Measurements from ENCODE around the gene STXBP4.

The STXBP4 gene

DNA sequence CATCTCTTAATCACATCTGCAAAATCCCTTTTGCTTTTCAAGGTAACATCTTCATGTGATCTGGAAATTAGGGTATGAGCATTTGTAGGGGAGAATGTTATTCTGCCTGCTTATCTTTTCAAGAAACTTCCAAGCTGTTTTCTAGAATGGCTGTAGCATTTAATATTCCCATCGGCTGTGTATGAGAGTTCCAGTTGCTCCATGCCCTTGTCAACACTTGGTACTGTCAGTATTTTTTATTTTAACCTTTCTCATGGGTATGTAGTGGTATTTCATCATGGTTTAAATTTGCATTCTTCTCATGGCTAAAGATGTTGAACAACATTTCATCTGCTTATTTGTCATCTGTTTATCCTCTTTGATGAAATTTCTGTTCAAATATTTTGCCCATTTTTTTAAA is 205.6 kb downstream of the STXBP4 start:
- no peak for DNase-seq (ENCODE audit: low read depth)

DNA sequence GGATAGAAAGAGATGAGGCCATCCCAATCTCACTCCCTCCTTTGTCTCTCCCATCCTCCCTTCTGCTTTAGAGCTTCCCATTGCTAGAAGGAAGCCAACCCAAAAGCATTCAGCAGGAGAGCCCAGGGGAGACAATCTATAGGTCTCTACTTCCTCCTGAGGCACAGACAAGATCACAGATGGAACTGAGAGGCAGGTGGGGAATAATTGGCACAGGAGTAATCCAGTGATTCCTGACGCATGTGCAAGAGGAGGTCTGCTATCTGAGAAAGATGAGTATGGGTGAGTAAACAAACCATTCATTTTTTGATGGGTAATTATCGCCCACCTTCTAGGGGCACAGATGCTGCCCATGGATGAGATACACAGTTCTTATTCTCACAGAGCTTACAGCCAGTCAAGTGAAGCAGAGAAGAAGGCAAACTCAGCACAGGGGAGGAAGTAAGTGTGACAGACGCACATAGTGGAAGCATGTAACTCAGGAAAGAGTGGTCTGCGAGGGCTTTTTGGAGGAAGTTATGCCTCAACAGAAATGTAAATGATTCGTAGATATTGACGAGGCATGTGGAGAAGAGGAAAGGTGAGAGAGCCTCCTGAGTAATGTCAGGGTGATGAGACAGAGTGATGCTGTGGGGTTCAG is 207.3 kb downstream of the STXBP4 start:
- no peak for DNase-seq (ENCODE audit: low read depth)

DNA sequence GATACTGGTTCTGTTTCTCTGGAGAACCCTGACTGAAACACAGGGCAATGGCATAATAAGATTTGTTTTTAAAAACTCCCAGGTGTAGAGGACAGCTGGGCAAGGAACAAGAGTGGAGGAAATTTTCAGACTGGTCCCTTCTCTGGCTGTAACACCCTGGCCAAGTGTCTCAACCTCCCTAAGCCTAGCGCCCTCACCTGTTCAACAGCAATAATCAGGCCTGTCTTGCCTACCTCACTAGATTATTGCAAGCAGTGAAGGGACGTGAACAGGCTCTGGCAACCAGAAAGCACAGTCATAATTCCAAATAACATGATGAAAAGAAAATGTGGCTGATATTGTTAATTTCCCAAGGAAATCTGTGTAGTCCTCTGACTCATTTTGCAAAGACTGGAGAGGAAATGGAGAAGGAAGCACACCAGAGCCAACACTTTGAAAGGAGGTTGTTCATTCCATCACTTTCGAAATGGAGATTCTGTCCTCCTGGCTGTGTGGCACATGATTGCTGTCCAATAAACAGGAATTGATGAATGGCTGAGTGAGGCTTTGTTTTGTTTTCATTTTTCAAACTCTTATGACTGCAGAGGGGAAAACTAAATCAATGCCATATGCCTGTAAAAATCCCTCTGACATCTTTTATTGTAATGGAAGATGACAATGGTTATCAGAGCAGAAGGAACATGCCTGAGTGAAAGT is 208.7 kb downstream of the STXBP4 start:
- no peak for DNase-seq (ENCODE audit: low read depth)

DNA sequence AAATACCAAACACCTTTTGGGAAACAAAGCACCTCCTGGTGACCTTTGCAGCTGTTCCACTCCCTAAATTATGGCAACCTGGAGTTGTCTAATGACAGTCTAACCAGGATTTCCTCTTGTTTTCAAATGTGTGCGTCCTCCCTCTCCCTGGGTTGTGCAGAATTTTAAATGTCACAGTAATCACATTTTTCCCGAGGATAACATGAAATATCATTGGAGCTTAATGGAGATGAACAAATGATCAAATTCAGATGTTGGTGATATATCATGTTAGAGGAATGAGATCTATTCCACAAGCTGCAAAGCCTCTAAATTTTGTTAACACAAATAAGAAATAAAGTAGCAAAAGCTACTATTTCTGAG is 209.3 kb downstream of the STXBP4 start:
- no peak for DNase-seq (ENCODE audit: low read depth)

DNA sequence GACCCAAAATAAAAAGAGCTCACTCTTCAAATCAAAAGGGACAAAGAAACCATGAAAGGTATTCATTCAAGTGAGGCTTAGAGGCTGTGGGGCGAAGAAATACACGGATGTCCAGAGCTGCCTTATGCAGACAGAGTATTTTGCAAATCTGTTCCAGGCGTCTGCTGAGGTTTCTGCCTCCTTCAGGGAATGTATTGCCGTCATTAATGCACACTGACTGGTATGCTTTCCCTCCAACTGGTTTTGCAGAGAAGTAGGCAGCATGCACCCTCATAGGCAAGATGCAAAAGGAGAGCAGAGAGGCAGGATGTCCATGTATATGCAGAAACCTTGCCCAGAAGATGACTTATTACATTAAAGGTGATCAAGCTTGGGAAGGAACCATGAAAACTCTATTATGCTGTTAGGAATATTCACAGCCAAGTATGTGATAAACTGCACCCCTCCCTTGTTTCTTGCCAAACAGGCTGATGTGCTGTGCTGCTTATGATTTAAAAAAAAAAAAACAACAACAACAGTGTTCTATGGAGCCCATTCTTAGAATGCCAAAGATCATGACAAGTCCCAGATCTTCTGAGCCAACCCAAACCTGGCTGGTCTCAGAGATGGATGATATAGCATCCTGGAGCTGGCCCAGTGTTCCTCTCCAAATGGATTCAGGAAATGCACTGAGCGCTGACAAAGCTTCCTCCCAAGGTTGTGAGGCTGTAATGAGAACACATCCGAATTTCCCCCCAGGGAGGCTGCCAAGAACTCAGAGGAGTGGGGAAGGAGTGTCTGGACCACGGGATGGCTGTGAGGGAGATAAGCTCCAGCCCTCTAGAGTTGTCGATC is 218.6 kb downstream of the STXBP4 start:
- DNase-seq (ENCODE audit: low read depth), result no peak

DNA sequence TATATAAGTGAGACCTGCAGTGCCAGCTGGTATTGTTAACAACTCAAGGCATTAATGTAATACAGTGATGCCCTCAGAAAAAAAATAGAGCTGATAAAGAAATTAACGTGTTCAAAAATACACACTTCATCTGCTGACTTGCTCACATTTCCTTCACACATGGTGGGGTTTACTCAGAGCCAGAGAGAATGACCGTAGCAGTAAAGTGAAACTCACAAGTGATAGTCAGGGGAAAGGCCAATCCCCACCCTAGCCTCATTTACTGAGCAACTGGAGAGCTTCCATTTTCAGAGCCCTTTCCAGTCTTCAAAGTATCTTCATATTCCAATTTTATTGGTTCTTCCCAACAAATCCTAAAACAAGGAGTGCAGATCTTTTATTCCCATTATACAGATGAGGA is 222.2 kb downstream of the STXBP4 start:
- DNase-seq (ENCODE audit: low read depth), result no peak

DNA sequence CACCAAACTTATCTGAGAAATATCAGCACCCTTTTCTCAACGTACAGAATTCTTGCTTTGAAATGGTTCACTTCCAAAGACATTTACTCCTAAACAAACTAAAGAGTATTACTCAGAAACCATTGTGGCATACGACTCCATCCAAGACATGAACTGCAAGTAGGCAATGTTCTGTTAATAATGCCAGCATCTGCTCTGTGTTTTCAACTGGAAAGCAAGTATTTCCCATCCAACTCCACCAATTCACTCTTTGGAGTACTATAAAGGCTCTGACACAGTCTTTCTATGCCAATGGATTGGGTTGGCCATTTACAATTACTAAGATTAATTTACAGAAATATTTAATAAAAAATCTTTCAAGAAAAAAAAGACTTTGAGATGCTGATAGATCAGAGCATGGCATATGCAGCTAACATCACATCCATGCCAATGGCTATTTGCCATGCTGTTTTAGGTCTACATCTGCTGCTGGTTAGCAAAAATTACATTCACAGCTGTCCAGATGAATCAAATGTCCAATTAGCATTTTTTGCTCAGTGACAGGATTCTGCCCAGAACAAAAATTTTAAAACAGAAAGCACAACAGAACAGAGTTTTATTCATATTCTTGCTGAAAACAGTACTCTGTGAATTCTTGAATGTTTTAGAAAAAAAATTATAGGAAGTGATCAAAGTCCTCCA is 230.3 kb downstream of the STXBP4 start:
- no peak for DNase-seq (ENCODE audit: low read depth)

DNA sequence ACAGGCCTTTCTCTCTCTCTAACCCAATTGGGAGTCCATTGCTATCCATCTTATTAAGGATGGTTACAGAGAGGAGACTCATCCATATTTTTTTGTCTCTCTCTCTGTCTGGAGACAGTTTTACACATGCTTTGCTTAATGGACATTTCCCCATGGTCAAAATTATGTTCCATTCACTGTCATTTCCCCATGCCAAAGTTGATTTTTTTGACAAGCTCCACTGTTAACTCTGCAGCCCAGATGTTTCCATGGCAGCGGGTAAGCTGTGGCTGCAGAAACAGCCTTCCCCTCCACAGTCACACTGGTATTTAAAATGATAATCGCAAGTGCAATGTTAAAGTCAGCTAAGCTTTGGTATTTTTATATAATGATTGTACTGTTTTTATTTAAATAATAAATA is 232.3 kb downstream of the STXBP4 start:
- DNase-seq (ENCODE audit: low read depth), result no peak

DNA sequence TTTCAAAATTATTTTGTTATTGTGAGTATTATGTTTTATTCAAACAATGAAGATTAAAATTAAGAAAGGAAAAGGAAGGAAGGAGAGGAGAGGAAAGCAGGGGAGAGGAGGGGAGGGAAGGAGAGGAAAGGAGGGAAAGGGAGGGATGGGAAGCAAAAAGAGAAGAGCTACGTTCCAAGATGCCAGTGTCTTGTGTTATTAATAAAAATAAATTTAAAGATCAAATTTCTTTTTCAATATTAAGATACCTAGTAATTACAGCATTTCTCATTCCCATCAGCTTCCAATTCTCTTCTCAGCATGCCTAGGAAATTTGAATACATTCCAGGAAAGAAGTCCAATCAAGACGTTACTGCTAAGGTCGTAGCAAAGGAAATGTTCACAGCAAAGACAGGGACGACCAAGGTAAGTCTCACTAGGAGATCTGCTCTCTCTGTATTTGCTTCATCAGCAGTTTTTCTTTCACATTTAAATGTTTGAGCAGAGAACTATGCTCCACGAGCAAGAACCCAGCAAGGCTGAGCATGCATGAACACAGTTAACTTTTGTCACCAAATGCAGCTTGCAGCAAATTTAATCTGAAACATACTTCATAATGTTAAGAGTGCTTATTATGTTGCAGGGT is 232.9 kb downstream of the STXBP4 start:
- DNase-seq (ENCODE audit: low read depth), result no peak

DNA sequence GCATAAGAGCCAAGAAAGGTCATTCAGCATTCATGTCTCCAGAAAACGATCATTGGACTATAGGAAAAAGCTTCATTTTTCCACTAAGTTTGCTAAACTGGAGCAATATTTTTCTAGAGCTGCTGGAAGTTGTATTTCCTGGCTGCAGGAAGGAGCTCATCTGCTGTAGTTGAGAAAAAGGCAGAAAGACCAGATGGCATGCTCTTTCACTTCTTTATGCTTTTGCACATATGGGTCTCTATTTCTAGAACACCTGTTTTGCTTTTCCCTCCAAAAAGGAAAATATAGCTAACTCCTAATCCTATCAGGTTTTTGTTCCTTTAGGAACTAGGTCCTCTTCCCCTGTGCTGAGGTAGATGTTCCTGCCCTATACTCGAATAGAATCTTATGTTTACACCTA is 234.3 kb downstream of the STXBP4 start:
- DNase-seq (ENCODE audit: low read depth), result no peak

DNA sequence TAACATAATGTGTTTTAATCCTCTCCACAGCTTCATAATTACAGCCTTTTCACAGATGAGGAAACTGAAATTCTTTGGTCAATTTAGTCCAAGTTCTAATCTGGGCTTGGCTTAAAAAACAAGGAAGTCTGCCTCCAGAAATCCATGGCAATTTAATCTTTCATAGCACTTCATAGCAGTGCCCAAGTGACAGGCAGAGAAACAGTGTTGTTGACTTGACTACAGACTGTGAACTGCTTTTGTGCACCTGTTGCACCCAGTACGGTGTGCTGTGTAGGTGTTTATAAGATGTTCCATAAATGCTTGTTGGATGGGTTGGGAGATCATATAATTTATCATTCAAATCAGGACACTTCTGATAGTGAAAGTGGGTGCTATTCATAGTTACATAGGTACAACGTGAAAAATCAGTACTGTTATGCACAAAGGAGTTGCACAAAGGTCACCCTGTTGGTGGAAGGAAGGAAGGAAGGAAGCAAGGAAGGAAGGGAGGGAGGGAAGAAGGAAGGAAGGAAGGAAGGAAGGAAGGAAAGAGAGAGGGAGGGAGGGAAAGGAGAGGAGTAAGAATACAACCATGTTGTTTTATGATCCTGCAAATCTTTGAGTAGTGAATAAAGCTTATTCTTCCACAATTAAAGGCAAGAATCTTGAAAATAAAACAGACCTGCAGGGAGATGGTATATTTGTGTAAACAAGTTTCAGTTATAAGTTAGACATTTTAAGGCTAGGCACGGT is 239.7 kb downstream of the STXBP4 start:
- no peak for DNase-seq (ENCODE audit: low read depth)

DNA sequence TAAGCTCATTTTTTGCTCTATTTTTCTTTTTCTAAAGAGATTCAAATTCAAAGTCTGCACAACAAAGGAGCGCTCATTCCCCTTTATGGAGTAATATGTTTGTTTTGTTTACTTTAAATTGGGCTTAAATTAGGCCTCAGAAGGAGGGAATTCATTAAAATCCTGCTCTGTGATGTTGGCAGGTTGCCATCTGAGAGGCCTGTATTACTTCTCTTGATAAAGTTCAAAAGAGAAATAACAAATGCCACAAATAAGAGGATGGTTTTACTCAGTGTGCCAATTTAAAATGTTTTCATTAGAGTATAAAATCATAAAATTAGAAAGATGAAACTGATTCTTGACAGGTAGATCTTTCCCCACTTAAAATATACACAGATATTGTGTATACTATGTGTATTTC is 241.7 kb downstream of the STXBP4 start:
- no peak for DNase-seq (ENCODE audit: low read depth)

DNA sequence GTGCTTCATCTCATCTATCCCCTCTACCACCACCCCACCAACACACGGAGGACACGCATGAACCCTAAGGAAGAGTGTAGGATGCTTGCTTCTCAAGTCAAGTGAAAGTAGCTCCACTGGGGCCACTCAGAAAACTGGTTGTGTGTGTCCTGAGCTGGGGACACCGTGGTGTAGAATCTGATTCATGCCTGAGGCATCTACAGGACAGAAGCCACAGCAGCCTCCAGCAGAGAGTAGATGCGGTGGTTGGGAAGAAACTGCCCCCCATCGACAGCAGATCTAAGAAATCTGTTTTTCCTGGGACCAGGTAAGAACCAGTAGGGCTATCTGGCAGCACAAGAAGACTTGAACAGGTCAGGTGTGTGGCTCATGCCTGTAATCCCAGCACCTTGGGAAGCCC is 244.3 kb downstream of the STXBP4 start:
- no peak for DNase-seq (ENCODE audit: low read depth)

DNA sequence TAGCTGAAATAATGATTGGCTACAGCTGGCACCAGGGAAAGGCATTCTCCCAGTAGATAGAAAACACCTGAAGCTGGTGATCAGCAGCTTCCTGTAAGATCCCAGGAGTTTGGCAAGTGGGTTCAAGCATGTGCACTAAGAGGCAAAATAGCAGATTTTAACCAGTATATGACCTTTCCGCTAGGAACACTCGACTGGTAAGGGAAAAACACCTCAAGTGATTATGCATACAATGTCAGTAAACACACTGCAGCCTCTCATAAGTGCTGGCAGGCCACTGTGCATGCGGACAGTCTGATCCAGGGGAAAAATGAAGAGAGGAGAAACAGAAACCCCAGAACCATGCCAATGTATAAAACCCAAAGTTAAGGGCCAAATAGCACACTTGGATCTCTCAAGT is 247.1 kb downstream of the STXBP4 start:
- no peak for DNase-seq (ENCODE audit: low read depth)

DNA sequence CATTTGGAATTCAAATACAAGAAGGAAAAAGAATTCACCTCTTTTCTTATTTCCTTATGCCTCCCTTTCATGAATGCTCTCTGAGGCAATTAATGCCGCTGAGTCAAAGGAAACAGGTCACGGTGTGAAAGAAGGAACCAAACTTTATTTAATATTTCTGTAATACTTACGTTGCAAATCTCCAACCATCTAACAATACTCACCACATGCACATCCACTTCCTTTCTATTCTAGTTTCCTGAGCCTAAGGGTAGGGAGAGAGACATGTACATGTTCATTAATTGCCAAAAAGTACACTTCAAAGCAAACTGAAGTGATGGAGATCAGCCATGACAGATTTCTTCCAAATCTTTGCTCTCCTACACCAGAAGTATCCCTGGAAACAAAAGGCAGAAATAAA is 248.3 kb downstream of the STXBP4 start:
- DNase-seq (ENCODE audit: low read depth), result no peak

DNA sequence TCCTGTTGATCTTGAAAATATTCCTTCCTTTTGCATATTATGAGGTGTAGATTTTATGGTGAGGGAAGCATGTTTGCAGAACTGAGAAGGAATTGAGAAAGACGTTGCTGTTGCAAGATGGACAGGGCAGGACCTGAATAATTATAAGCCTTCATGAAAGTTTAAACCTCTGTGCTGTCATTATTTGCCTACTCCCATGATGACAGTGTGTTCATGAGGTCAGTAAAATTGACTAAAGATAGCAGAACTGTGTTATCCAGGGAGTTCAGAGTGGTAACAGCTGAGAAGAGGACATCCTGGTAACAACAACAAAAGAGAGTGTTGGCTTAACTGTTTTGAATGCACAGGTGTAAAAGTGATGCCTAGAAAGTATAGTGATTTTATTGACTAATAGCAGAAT is 250.9 kb downstream of the STXBP4 start:
- DNase-seq (ENCODE audit: low read depth), result no peak

DNA sequence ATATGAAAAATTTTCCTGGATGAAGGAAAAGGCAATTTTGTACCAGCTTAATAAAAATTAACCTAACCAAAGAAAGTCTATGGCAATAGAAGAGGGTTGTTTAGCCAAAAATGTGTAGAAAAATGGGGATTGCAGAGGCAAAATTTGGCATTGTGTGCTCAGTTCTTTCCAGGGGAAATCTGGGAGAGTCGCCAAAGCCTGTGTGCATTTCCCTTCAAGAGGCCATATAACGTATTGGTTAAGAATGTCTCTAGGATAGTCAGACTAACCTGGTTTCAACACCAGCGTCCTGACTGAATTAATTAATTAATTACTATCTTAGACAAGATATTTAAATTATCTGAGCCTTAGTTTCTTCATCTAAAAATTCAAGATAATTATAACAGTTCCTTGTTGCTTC is 251.4 kb downstream of the STXBP4 start:
- DNase-seq (ENCODE audit: low read depth), result no peak
